Measurements from ENCODE around the gene CLEC3B.

CLEC3B gene

DNA sequence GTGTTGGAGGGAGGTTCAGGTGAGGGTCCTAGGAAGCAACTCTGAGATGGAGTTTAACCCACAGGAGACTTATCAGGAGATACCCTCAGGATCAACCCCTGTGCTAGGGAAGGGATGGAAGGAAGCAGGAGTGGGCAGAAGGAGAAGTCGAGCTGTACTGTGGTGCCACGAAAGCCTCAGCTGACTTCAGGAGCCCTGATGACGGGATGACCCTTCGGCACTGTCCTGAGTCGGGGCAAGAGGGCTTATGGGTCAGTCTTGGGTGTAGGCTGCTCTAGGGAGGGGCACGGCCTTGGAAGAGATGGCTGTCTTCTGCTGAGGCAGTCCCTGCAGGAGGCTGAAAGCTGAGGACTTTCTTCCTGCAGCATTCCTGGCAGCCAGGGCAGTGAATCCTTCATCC is 7.7 kb downstream of the CLEC3B start:
- no peak for TF ChIP-seq EZH2phosphoT487 (IDR thresholded peaks at IDR 0.05; ENCODE audit: borderline replicate concordance)
- TF ChIP-seq, protein P1, sequence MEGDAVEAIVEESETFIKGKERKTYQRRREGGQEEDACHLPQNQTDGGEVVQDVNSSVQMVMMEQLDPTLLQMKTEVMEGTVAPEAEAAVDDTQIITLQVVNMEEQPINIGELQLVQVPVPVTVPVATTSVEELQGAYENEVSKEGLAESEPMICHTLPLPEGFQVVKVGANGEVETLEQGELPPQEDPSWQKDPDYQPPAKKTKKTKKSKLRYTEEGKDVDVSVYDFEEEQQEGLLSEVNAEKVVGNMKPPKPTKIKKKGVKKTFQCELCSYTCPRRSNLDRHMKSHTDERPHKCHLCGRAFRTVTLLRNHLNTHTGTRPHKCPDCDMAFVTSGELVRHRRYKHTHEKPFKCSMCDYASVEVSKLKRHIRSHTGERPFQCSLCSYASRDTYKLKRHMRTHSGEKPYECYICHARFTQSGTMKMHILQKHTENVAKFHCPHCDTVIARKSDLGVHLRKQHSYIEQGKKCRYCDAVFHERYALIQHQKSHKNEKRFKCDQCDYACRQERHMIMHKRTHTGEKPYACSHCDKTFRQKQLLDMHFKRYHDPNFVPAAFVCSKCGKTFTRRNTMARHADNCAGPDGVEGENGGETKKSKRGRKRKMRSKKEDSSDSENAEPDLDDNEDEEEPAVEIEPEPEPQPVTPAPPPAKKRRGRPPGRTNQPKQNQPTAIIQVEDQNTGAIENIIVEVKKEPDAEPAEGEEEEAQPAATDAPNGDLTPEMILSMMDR (conservative IDR thresholded peaks at IDR 0.05; ENCODE audit: low read length) = no peak
- Histone ChIP-seq H3K9me2 (replicated peaks; ENCODE audit: low read depth, low read length) (no peaks in the 10 kb centered on the region), H4K20me1 (ENCODE audit: insufficient read depth, low read length, poor library complexity, severe bottlenecking) (no peaks in the 10 kb centered on the region), H2AFZ (ENCODE audit: low read length) (no peak overlapping the region), H3F3A (ENCODE audit: low read depth) (no peaks in the 10 kb centered on the region), H3K4me2 (ENCODE audit: low read depth, low read length, poor library complexity, severe bottlenecking) (peak overlapping the region; percentile 80), H3K79me2 (ENCODE audit: insufficient read depth, low read length) (no peaks in the 10 kb centered on the region), H3K9me3 (ENCODE audit: insufficient read depth, low read depth, low read length) (no peaks in the 10 kb centered on the region), H3K4me1 (ENCODE audit: insufficient read depth, low read length, poor library complexity, severe bottlenecking) (peaks cover 33% of the 10 kb centered on the region), H3K9ac (ENCODE audit: low read depth, low read length, poor library complexity, severe bottlenecking) (peak overlapping the region; percentile 71), H3K4me3 (ENCODE audit: low read length, poor library complexity, severe bottlenecking) (no peak overlapping the region), H3K27me3 (ENCODE audit: insufficient read depth, low read length, poor library complexity, severe bottlenecking) (no peaks in the 10 kb centered on the region), H3K36me3 (ENCODE audit: insufficient read depth, low read length) (no peaks in the 10 kb centered on the region)

DNA sequence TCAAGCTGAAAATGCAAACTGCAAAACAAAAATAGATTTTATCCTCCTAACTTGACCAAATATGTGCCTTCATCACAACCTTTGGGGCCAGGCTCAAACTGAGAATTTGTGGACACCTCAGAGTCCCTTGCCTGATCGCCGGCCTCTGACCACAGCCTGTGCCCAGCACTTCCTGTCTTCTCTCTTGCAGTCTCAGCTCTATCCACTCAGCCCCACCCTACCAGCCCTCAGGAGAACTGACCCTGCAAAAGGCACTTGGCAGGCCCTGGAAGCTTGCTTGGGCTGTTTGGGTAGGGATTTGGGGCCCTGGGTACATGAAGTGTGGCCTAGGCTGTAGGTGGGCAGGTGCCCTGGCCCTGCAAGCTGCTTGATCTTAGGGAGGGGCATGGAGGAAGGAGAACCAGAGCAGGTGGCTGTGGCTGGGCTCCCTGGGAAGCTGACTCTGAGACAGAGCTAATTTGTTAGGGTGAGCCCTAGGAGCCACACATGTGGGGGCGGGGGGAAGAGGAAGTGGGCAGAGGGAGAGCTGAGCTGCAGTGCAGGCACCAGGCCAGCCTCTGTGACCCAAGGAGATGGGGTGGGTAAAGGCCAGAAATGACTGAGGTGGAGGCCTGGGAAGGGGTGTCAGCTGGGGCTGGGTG is 8.6 kb downstream of the CLEC3B start:
- Histone ChIP-seq H3K79me2 (ENCODE audit: insufficient read depth, low read length) (no peaks in the 10 kb centered on the region), H3K27me3 (ENCODE audit: insufficient read depth, low read length, poor library complexity, severe bottlenecking) (no peaks in the 10 kb centered on the region), H3K9me3 (ENCODE audit: insufficient read depth, low read depth, low read length) (no peaks in the 10 kb centered on the region), H3K4me2 (ENCODE audit: low read depth, low read length, poor library complexity, severe bottlenecking) (peak overlapping the region; percentile 80), H3K4me3 (ENCODE audit: low read length, poor library complexity, severe bottlenecking) (peak overlapping the region; percentile 62), H2AFZ (ENCODE audit: low read length) (peak overlapping the region; percentile 66), H3F3A (ENCODE audit: low read depth) (no peaks in the 10 kb centered on the region), H3K9ac (ENCODE audit: low read depth, low read length, poor library complexity, severe bottlenecking) (peak overlapping the region; percentile 71), H3K36me3 (ENCODE audit: insufficient read depth, low read length) (no peaks in the 10 kb centered on the region), H3K4me1 (ENCODE audit: insufficient read depth, low read length, poor library complexity, severe bottlenecking) (peaks cover 33% of the 10 kb centered on the region), H3K9me2 (replicated peaks; ENCODE audit: low read depth, low read length) (no peaks in the 10 kb centered on the region), H4K20me1 (ENCODE audit: insufficient read depth, low read length, poor library complexity, severe bottlenecking) (no peaks in the 10 kb centered on the region)
- TF ChIP-seq, protein P1 (conservative IDR thresholded peaks at IDR 0.05; ENCODE audit: low read length) = no peak
- TF ChIP-seq EZH2phosphoT487 (IDR thresholded peaks at IDR 0.05; ENCODE audit: borderline replicate concordance) = no peak

DNA sequence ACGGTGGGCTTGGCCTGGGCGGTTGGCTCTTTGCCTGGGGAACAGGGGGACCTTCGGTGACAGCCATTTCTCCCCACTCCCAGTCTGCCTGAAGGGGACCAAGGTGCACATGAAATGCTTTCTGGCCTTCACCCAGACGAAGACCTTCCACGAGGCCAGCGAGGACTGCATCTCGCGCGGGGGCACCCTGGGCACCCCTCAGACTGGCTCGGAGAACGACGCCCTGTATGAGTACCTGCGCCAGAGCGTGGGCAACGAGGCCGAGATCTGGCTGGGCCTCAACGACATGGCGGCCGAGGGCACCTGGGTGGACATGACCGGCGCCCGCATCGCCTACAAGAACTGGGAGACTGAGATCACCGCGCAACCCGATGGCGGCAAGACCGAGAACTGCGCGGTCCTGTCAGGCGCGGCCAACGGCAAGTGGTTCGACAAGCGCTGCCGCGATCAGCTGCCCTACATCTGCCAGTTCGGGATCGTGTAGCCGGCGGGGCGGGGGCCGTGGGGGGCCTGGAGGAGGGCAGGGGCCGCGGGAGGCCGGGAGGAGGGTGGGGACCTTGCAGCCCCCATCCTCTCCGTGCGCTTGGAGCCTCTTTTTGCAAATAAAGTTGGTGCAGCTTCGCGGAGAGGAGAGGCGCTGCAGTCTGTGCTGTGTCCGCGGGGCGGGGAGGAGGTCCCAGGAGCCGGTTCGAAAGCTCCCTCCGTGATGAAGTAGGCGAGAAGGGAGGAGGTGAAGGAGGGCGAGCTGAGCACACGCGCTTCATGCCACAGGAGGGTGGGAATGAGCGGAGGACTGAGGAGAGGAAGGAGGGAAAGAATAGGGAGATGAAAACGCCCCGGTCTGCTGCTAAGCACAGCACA is 9.6 kb downstream of the CLEC3B start:
- Histone ChIP-seq H3K9ac (ENCODE audit: low read depth, low read length, poor library complexity, severe bottlenecking) (peak overlapping the region; percentile 71), H3K27me3 (ENCODE audit: insufficient read depth, low read length, poor library complexity, severe bottlenecking) (no peaks in the 10 kb centered on the region), H3K9me3 (ENCODE audit: insufficient read depth, low read depth, low read length) (no peaks in the 10 kb centered on the region), H3F3A (ENCODE audit: low read depth) (no peaks in the 10 kb centered on the region), H3K4me3 (ENCODE audit: low read length, poor library complexity, severe bottlenecking) (peak overlapping the region; percentile 62), H3K9me2 (replicated peaks; ENCODE audit: low read depth, low read length) (no peaks in the 10 kb centered on the region), H3K4me1 (ENCODE audit: insufficient read depth, low read length, poor library complexity, severe bottlenecking) (peaks cover 33% of the 10 kb centered on the region), H2AFZ (ENCODE audit: low read length) (0 out of 2 replicates have a peak overlapping the region, but pooled peaks have one; percentile 66), H3K36me3 (ENCODE audit: insufficient read depth, low read length) (no peaks in the 10 kb centered on the region), H3K4me2 (ENCODE audit: low read depth, low read length, poor library complexity, severe bottlenecking) (peak overlapping the region; percentile 80), H3K79me2 (ENCODE audit: insufficient read depth, low read length) (no peaks in the 10 kb centered on the region), H4K20me1 (ENCODE audit: insufficient read depth, low read length, poor library complexity, severe bottlenecking) (no peaks in the 10 kb centered on the region)
- TF ChIP-seq EZH2phosphoT487 (IDR thresholded peaks at IDR 0.05; ENCODE audit: borderline replicate concordance) = no peak
- TF ChIP-seq, protein P1 (conservative IDR thresholded peaks at IDR 0.05; ENCODE audit: low read length) = no peak

All from Loucy (cell line).